ENCODE results near the gene IGSF5. TPM values are rescaled to one million over a fixed set of nuclear protein-coding genes. Genes with fewer than 3 reads are reported as not detected.

Gene IGSF5
- total RNA-seq, 2 donors from 2014 or later: 2.9 to 4.3 TPM

DNA sequence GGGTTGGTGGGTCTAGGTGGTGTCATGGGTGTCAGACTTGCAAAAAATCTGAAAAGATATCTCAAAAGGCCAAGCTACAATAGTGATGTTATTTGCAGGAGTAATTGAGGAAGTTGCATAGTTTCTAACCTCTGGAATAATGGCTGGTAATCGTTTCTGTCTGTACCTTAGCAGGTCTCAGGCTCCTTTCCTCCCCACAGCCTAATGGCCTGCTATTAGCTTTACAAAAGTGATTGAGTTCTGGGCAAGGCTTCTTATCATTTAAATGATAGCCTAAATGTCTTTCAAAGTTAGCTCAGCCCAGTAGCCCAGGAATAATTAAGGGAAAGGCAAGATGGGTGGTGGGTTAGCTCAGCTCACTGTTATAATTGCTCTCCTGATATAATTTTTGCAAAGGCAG is 37.7 kb upstream of the IGSF5 start:
- Histone ChIP-seq H3K27ac (no peak overlapping the region), H3K4me1 (no peaks in the 10 kb centered on the region), H3K36me3 (no peaks in the 10 kb centered on the region), H3K27me3 (no peaks in the 10 kb centered on the region), H3K9me3 (peaks cover 0 to 9% of the 10 kb centered on the region in 2 donors), H3K4me3 (no peak overlapping the region)
- DNase-seq (ENCODE audit: low spot score): no peak
- TF ChIP-seq CTCF (IDR thresholded peaks at IDR 0.05): no peak

GRCh38 chr21:39710866-39711265 is 34.1 kb upstream of the IGSF5 start:
- H3K9me3 ChIP-seq: no peaks in the 10 kb centered on the region
- H3K4me1 ChIP-seq: no peaks in the 10 kb centered on the region
- H3K36me3 ChIP-seq: no peaks in the 10 kb centered on the region
- no peak overlapping the region for H3K27ac ChIP-seq
- no peaks in the 10 kb centered on the region for H3K27me3 ChIP-seq
- TF ChIP-seq CTCF (IDR thresholded peaks at IDR 0.05): no peak
- H3K4me3 ChIP-seq: no peak overlapping the region
- DNase-seq (ENCODE audit: low spot score): no peak

- no peaks in the 10 kb centered on the region for H3K9me3 ChIP-seq
- TF ChIP-seq CTCF (IDR thresholded peaks at IDR 0.05): no peak
- H3K27ac ChIP-seq: no peak overlapping the region
- no peak overlapping the region for H3K4me3 ChIP-seq
- H3K36me3 ChIP-seq: no peaks in the 10 kb centered on the region
- H3K4me1 ChIP-seq: no peaks in the 10 kb centered on the region
- DNase-seq (ENCODE audit: low spot score): no peak
- no peaks in the 10 kb centered on the region for H3K27me3 ChIP-seq
Observed at GRCh38 chr21:39712273-39712672, 32.7 kb upstream of the IGSF5 start.

DNA sequence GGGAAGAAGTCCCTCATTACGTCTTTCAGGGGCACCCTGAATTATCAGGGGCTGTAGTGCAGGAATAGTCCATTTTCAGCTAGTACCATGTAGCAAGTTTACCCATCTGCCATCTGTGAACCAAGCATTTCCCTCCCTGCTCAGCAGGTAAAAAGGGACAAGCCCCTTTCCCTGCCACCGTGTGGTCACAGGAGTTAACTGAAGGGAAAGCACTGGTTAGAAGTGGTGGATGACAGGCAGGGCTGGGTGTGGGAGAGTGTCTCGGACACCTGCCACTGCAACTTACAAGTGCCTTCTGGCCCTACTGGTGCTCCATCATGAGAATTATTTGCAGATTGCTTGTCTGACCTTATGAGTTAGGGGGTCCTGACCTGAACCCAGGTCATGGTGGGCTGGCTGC is 32.0 kb upstream of the IGSF5 start:
- Histone ChIP-seq H3K36me3 (no peaks in the 10 kb centered on the region), H3K27me3 (no peaks in the 10 kb centered on the region), H3K9me3 (no peaks in the 10 kb centered on the region), H3K27ac (no peak overlapping the region), H3K4me3 (no peak overlapping the region), H3K4me1 (no peaks in the 10 kb centered on the region)
- TF ChIP-seq CTCF (IDR thresholded peaks at IDR 0.05): no peak
- DNase-seq (ENCODE audit: low spot score): no peak

- no peaks in the 10 kb centered on the region for H3K4me1 ChIP-seq
- no peak overlapping the region for H3K4me3 ChIP-seq
- H3K36me3 ChIP-seq: no peaks in the 10 kb centered on the region
- no peaks in the 10 kb centered on the region for H3K27me3 ChIP-seq
- H3K9me3 ChIP-seq: no peaks in the 10 kb centered on the region
- H3K27ac ChIP-seq: no peak overlapping the region
- no peak for TF ChIP-seq CTCF (IDR thresholded peaks at IDR 0.05)
- no peak for DNase-seq (ENCODE audit: low spot score)
Observed at GRCh38 chr21:39713905-39714304, 31.1 kb upstream of the IGSF5 start.

GRCh38 chr21:39714331-39714730 is 30.7 kb upstream of the IGSF5 start:
- no peak for TF ChIP-seq CTCF (IDR thresholded peaks at IDR 0.05)
- no peaks in the 10 kb centered on the region for H3K9me3 ChIP-seq
- DNase-seq (ENCODE audit: low spot score): no peak
- H3K27me3 ChIP-seq: no peaks in the 10 kb centered on the region
- no peak overlapping the region for H3K27ac ChIP-seq
- H3K36me3 ChIP-seq: no peaks in the 10 kb centered on the region
- no peak overlapping the region for H3K4me3 ChIP-seq
- H3K4me1 ChIP-seq: no peaks in the 10 kb centered on the region

Measured in right atrium auricular region (tissue), 2 donors.